Spleen (tissue), 7 donors: Measurements from ENCODE around the gene SPON1.

Experiments
- CTCF ChIP-seq, 11 experiments: fragments of 200-600 bp in 7 of 11; fragments of 450-650 bp in 4 of 11; sonication (generic) in 4 of 11; IDR thresholded peaks in 8 of 11; conservative IDR thresholded peaks in 3 of 11; 1 replicate in 7 of 11; 2 replicates in 4 of 11; pipeline versions ENCODE4 v1.4.0 to v1.8.0; 2016 to 2021; ENCODE audit warnings: antibody characterized with exemption in 11 of 11, inconsistent platforms in 4 of 11, mild to moderate bottlenecking in 1 of 11
- POLR2A ChIP-seq, 3 donors: fragments of 450-650 bp; IDR thresholded peaks; one replicate each; pipeline ENCODE4 v1.5.1; 2017; ENCODE audit warnings: antibody characterized with exemption in 3 of 3, mild to moderate bottlenecking in 1 of 3
- POLR2AphosphoS5 ChIP-seq, 3 donors: sonication (generic); formaldehyde crosslinking; IDR thresholded peaks; one replicate each; pipeline ENCODE4 v1.5.1; 2017; ENCODE audit warnings: antibody characterized with exemption in 3 of 3
- donor health status: DM: no; HTN: no; CAD: no; lungs with moderate emphysema.
- donor health status: DM: no; HTN: no; CAD: no.
- donor health status: DM: no; HTN: no; CAD: no.

GRCh38 chr11:13920756-13921155 lies 41.8 kb upstream of the SPON1 start:
- TF ChIP-seq POLR2A (IDR thresholded peaks at IDR 0.05) (no peak), CTCF (IDR thresholded peaks at IDR 0.05 in 8 of 11, conservative IDR thresholded peaks at IDR 0.05 in 3 of 11) (no peak), POLR2AphosphoS5 (IDR thresholded peaks at IDR 0.05) (no peak)
